Epithelial cell of esophagus (primary cell): Measurements from ENCODE around the gene PTBP3.
A peak's percentile ranks its signal among the peaks of the same experiment; 100 is the strongest.

Experiments
- DNase-seq: peaks from one replicate; pipeline ENCODE4 v3.0.0; 2010; ENCODE audit warnings: low read depth
- H3K4me3 ChIP-seq: 2 replicates; pipeline ENCODE4 v1.5.1; 2011; ENCODE audit warnings: mild to moderate bottlenecking, low read length, control low read depth
- TF ChIP-seq, protein P1 (sequence below): IDR thresholded peaks from 2 replicates; pipeline ENCODE4 v1.5.1; 2011; ENCODE audit warnings: low read depth, mild to moderate bottlenecking, low read length, control low read depth, inconsistent platforms; ENCODE audit not compliant: insufficient read depth; ENCODE audit errors: missing control alignments

Gene PTBP3

DNA sequence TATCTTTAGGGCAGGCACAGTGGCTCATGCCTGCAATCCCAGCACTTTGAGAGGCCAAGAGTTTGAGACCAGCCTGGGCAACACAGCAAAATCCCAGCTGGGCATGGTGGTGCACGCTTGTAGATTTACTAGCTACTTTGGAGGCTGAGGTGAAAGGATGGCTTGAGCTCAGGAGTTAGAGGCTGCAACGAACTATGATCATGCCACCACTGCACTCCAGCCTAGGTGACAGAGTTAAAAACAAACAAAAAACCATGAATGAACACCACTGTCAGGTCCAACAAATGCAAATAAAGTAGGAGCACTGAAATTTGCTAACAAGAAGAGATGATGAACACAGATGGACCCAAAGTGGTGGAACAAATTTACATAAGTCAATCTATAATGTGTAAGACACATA lies 4.9 kb downstream of the PTBP3 start:
- DNase-seq, result no peak
- TF ChIP-seq, protein P1, sequence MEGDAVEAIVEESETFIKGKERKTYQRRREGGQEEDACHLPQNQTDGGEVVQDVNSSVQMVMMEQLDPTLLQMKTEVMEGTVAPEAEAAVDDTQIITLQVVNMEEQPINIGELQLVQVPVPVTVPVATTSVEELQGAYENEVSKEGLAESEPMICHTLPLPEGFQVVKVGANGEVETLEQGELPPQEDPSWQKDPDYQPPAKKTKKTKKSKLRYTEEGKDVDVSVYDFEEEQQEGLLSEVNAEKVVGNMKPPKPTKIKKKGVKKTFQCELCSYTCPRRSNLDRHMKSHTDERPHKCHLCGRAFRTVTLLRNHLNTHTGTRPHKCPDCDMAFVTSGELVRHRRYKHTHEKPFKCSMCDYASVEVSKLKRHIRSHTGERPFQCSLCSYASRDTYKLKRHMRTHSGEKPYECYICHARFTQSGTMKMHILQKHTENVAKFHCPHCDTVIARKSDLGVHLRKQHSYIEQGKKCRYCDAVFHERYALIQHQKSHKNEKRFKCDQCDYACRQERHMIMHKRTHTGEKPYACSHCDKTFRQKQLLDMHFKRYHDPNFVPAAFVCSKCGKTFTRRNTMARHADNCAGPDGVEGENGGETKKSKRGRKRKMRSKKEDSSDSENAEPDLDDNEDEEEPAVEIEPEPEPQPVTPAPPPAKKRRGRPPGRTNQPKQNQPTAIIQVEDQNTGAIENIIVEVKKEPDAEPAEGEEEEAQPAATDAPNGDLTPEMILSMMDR, result no peak
- H3K4me3 ChIP-seq, result no peak overlapping the region

DNA sequence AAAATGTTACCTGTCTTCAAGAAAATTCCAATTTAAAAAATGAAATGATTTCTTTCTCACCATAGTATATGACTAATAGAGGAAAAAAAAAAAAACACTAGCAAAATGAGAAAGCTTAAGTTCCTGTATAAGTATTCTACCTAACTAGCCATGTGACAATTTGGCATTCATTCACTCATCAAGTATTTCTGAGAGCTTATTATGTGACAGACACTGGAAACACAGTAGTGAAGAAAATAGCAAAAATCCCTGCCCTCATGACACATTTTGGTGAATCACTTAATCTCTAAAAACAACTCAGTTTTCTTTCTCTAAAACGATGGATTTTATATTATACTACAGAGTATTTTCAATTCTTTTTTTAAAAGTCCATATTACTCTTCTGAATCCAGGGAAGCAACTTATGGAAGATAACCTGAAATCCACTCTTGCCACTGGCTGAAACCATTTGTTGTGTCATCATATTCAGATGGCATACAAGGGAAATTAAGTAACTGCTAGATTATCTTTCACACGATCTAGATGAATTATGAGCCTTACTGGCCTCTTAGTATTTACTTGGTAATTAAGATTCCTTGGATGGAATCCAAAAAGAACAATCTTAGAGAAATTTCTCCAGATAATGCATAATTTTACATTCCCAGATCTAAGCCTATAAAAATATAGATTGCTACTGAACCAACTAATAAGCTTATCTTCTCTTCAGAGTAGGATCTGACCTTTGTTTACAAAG lies 5.5 kb downstream of the PTBP3 start:
- DNase-seq, result peak; percentile 64
- H3K4me3 ChIP-seq, result no peak overlapping the region
- TF ChIP-seq, protein P1, result no peak

DNA sequence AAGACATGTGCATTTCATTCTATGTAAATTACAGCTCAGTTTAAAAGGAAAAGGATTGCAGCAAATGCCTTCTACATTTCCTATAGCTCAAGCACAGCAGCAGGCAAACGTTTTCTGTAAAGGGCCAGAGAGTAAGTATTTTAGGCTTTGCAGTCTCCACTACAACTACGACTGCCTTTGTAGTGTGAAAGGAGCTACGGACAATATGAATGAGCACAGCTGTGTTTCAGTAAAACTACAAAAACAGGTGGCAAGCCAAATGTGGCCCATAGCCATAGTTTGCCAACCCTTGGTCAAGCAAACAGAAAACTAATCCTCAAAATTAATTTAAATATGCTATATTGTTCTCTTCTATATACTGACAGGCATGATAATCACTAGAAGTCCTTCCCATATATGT lies 7.2 kb downstream of the PTBP3 start:
- DNase-seq, result no peak
- no peak overlapping the region for H3K4me3 ChIP-seq

DNA sequence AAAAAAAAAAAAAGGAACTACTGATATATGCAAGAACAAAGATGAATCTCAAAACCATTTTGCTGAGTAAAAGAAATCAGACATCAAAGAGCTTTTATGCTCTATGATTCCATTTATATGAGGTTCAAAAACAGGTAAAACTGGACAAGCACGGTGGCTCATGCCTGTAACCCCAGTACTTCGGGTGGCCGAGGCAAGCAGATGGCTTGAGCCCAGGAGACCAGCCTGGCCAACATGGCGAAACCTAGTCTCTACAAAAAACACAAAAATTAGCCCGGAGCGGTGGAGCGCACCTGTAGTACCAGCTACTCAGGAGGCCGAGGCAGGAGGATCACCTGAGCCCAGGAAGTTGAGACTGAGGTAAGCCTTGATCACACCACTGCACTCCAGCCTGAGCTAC lies 7.8 kb downstream of the PTBP3 start:
- no peak for DNase-seq
- TF ChIP-seq, protein P1, result no peak
- H3K4me3 ChIP-seq, result no peak overlapping the region

More for the DNA sequence above, 7.2 kb downstream of the PTBP3 start:
- TF ChIP-seq, protein P1, result no peak

- DNase-seq, result no peak
- H3K4me3 ChIP-seq, result no peak overlapping the region
- TF ChIP-seq, protein P1, result no peak
These were observed 8.3 kb downstream of the PTBP3 start for GRCh38 chr9:112325127-112325526.

DNA sequence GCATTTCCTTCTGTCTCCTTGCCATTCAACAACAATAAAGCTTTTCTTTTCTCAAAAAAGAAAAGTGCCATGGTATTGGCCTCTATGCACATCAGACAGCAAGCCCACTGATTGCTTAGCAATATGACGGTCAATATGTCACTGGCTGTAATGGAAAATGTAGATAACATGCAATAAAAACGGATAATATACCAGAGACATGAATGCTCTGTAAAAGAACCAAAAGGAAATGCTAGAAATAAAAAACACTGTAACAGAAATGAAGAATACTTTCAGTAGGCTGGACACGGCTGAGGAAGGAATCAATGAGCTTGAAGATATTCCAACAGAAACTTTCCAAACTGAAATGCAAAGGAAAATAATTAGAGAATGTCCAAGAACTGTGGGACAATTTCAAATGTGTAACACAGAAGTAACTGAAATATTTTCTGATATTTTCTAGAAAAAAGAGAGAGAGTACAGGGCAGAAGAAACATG lies 10.0 kb downstream of the PTBP3 start:
- TF ChIP-seq, protein P1, result no peak
- no peak overlapping the region for H3K4me3 ChIP-seq
- no peak for DNase-seq
